Activated CD8-positive, alpha-beta memory T cell treated with anti-CD3 and anti-CD28 coated beads for 1 hour (primary cell): Measurements from ENCODE around the gene TCIRG1.
A peak's percentile ranks its signal among the peaks of the same experiment; 100 is the strongest.
"Not testable (repeated sequence)": the region's sequence is repeated elsewhere in the genome, so short reads cannot be mapped to it uniquely, and the experiment has no call there.

Experiments
- DNase-seq, 2 donors: peaks; one replicate each; pipeline ENCODE4 v3.0.0-alpha.2; 2020; ENCODE audit warnings: low read depth in 1 of 2; ENCODE audit errors: extremely low read depth in 1 of 2

TCIRG1 gene

GRCh38 chr11:68038718-68039525 is at the start of gene TCIRG1:
Gene TCIRG1, plus strand, starts transcription at chr11:68039025. Its CDS starts 2,247 bp downstream, at chr11:68041272.
- peak in 1 of 2 donors; percentile 46 for DNase-seq

GRCh38 chr11:67990546-67991346 is 48.1 kb upstream of the TCIRG1 start:
- not testable (repeated sequence) for DNase-seq

GRCh38 chr11:67991347-67992121 is 47.3 kb upstream of the TCIRG1 start:
- DNase-seq, result not testable (repeated sequence)

- not testable (repeated sequence) for DNase-seq
These were observed 45.0 kb upstream of the TCIRG1 start for GRCh38 chr11:67993821-67994220.

- not testable (repeated sequence) for DNase-seq
These were observed 44.4 kb upstream of the TCIRG1 start for GRCh38 chr11:67994387-67994786.

GRCh38 chr11:67995129-67995528 is 43.7 kb upstream of the TCIRG1 start:
- not testable (repeated sequence) for DNase-seq

- not testable (repeated sequence) for DNase-seq
These were observed 43.2 kb upstream of the TCIRG1 start for GRCh38 chr11:67995579-67995978.

GRCh38 chr11:67996051-67996450 is 42.8 kb upstream of the TCIRG1 start:
- DNase-seq, result no peak

- DNase-seq, result no peak
These were observed 42.0 kb upstream of the TCIRG1 start for GRCh38 chr11:67996622-67997474.

- no peak for DNase-seq
These were observed 41.3 kb upstream of the TCIRG1 start for GRCh38 chr11:67997475-67997921.

GRCh38 chr11:67998150-67999045 is 40.4 kb upstream of the TCIRG1 start:
- DNase-seq, result no peak

- no peak for DNase-seq
These were observed 39.6 kb upstream of the TCIRG1 start for GRCh38 chr11:67999201-67999629.

GRCh38 chr11:67999704-68000103 is 39.1 kb upstream of the TCIRG1 start:
- DNase-seq, result no peak

- no peak for DNase-seq
These were observed 36.3 kb upstream of the TCIRG1 start for GRCh38 chr11:68002575-68002937.

- peak; percentile 25 to 31 for DNase-seq
These were observed 35.6 kb upstream of the TCIRG1 start for GRCh38 chr11:68002938-68003845.

- peak in 1 of 2 donors; percentile 60 for DNase-seq
These were observed 34.8 kb upstream of the TCIRG1 start, which contains the start of gene UNC93B1 for GRCh38 chr11:68003846-68004550. Gene UNC93B1, minus strand, starts transcription at chr11:68004097. Its CDS starts 54 bp downstream, at chr11:68004043.
